ENCODE results near the gene IL26. TPM values are rescaled to one million over a fixed set of nuclear protein-coding genes. Genes with fewer than 3 reads are reported as not detected.

Gene IL26
- total RNA-seq, 1 donor from 2014 or later: not detected

- no peak overlapping the region for H3K27ac Mint-ChIP-seq (ENCODE audit: unreplicated experiment)
- no peak overlapping the region for H2AFZ ChIP-seq (ENCODE audit: low read depth, low read length)
- no peaks in the 10 kb centered on the region for H3K27me3 Mint-ChIP-seq (ENCODE audit: low read depth, unreplicated experiment)
Observed at GRCh38 chr12:68163560-68164081, 62.0 kb downstream of the IL26 start.

GRCh38 chr12:68162374-68162773 lies 63.2 kb downstream of the IL26 start:
- no peak overlapping the region for H3K4me3 Mint-ChIP-seq (ENCODE audit: unreplicated experiment)
- no peaks in the 10 kb centered on the region for H3K4me1 ChIP-seq (ENCODE audit: insufficient read depth, low read length)
- no peaks in the 10 kb centered on the region for H3K9me3 Mint-ChIP-seq (ENCODE audit: unreplicated experiment)
- H3K27ac ChIP-seq (ENCODE audit: low read depth, low read length): no peak overlapping the region
- no peak overlapping the region for H3K4me2 ChIP-seq (ENCODE audit: low read length)
- no peaks in the 10 kb centered on the region for H3K27me3 Mint-ChIP-seq (ENCODE audit: low read depth, unreplicated experiment)
- no peak overlapping the region for H2AFZ ChIP-seq (ENCODE audit: low read depth, low read length)
- H3K4me3 ChIP-seq (ENCODE audit: insufficient read depth, low read depth, low read length): no peak overlapping the region
- no peaks in the 10 kb centered on the region for H3K9me3 ChIP-seq (ENCODE audit: insufficient read depth, low read depth, low read length)
- H3K79me2 ChIP-seq (ENCODE audit: insufficient read depth, low read length): no peaks in the 10 kb centered on the region
- H4K20me1 ChIP-seq (ENCODE audit: insufficient read depth, low read length): no peaks in the 10 kb centered on the region
- TF ChIP-seq, protein P1, sequence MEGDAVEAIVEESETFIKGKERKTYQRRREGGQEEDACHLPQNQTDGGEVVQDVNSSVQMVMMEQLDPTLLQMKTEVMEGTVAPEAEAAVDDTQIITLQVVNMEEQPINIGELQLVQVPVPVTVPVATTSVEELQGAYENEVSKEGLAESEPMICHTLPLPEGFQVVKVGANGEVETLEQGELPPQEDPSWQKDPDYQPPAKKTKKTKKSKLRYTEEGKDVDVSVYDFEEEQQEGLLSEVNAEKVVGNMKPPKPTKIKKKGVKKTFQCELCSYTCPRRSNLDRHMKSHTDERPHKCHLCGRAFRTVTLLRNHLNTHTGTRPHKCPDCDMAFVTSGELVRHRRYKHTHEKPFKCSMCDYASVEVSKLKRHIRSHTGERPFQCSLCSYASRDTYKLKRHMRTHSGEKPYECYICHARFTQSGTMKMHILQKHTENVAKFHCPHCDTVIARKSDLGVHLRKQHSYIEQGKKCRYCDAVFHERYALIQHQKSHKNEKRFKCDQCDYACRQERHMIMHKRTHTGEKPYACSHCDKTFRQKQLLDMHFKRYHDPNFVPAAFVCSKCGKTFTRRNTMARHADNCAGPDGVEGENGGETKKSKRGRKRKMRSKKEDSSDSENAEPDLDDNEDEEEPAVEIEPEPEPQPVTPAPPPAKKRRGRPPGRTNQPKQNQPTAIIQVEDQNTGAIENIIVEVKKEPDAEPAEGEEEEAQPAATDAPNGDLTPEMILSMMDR (IDR thresholded peaks at IDR 0.05; ENCODE audit: insufficient read depth, low read depth, low read length): no peak
- TF ChIP-seq EZH2 (IDR thresholded peaks at IDR 0.05; ENCODE audit: insufficient read depth, low read length): no peak
- H3K4me1 Mint-ChIP-seq (ENCODE audit: low read depth, unreplicated experiment): peaks cover 13% of the 10 kb centered on the region
- FAIRE-seq (no peak), DNase-seq (ENCODE audit: low read depth) (no peak)
- H3K27me3 ChIP-seq (ENCODE audit: insufficient read depth, low read length): peaks cover 9% of the 10 kb centered on the region
- H3K36me3 Mint-ChIP-seq (ENCODE audit: low read depth, unreplicated experiment): no peaks in the 10 kb centered on the region
- H3K36me3 ChIP-seq (ENCODE audit: insufficient read depth, low read length): no peaks in the 10 kb centered on the region
- no peak overlapping the region for H3K27ac Mint-ChIP-seq (ENCODE audit: unreplicated experiment)
- H3K9ac ChIP-seq (ENCODE audit: low read length): no peak overlapping the region

More at GRCh38 chr12:68163560-68164081, 62.0 kb downstream of the IL26 start:
- H3K27ac ChIP-seq (ENCODE audit: low read depth, low read length): no peak overlapping the region
- H3K36me3 ChIP-seq (ENCODE audit: insufficient read depth, low read length): no peaks in the 10 kb centered on the region
- DNase-seq (ENCODE audit: low read depth): no peak
- no peak overlapping the region for H3K4me3 ChIP-seq (ENCODE audit: insufficient read depth, low read depth, low read length)
- no peak overlapping the region for H3K4me2 ChIP-seq (ENCODE audit: low read length)
- no peaks in the 10 kb centered on the region for H3K9me3 Mint-ChIP-seq (ENCODE audit: unreplicated experiment)
- TF ChIP-seq, protein P1 (IDR thresholded peaks at IDR 0.05; ENCODE audit: insufficient read depth, low read depth, low read length): no peak
- H3K79me2 ChIP-seq (ENCODE audit: insufficient read depth, low read length): no peaks in the 10 kb centered on the region
- H3K4me1 Mint-ChIP-seq (ENCODE audit: low read depth, unreplicated experiment): peaks cover 13% of the 10 kb centered on the region
- H3K9me3 ChIP-seq (ENCODE audit: insufficient read depth, low read depth, low read length): no peaks in the 10 kb centered on the region
- no peak overlapping the region for H3K4me3 Mint-ChIP-seq (ENCODE audit: unreplicated experiment)
- no peaks in the 10 kb centered on the region for H4K20me1 ChIP-seq (ENCODE audit: insufficient read depth, low read length)
- H3K4me1 ChIP-seq (ENCODE audit: insufficient read depth, low read length): no peaks in the 10 kb centered on the region
- no peak for FAIRE-seq
- no peak overlapping the region for H3K9ac ChIP-seq (ENCODE audit: low read length)
- H3K27me3 ChIP-seq (ENCODE audit: insufficient read depth, low read length): peaks cover 7% of the 10 kb centered on the region
- H3K36me3 Mint-ChIP-seq (ENCODE audit: low read depth, unreplicated experiment): no peaks in the 10 kb centered on the region

DNA sequence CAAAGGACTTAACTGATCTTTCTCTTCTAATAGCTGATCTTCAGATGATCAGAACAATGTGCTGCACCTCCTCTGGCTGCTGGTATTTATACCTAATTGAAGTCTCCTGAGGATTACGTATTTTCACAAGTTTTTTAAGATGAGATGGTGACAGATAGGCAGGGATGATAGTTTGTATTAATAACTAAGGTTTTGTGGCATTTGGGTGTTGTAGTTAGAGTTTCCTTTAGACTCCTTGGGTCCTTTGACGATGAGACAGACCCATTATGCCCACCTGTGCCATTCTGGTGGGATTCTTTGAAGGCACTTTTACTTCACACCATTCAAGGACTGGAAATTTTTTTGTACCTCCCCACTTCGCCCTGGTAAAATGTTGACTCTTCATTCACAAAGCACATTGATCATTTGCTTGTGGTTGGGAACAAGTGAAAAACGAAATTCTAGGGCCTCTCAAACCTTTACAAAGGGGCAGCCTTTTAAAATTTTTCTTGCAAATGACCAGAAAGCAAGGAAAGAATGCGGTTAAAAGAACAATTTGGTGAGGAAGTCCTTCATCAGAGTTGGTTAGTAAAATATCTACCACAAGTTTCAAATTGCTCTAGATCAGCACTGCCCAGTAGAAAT lies 65.8 kb downstream of the IL26 start, which contains the start of gene IFNG:
Gene IFNG, minus strand, starts transcription at position 60 of the 624 bp plus-strand sequence. CDS start 125 bp downstream, outside the sequence.
- H3K4me2 ChIP-seq (ENCODE audit: low read length): no peak within 1 kb of the TSS
- no peak for DNase-seq (ENCODE audit: low read depth)
- H3K27ac ChIP-seq (ENCODE audit: low read depth, low read length): no peak within 1 kb of the TSS
- no peaks in the 10 kb centered on the region for H3K4me1 ChIP-seq (ENCODE audit: insufficient read depth, low read length)
- H4K20me1 ChIP-seq (ENCODE audit: insufficient read depth, low read length): no peaks in the 10 kb centered on the region
- no peak within 1 kb of the TSS for H3K4me3 ChIP-seq (ENCODE audit: insufficient read depth, low read depth, low read length)
- no peaks in the 10 kb centered on the region for H3K9me3 ChIP-seq (ENCODE audit: insufficient read depth, low read depth, low read length)
- Mint-ChIP-seq H3K4me3 (ENCODE audit: unreplicated experiment) (no peak within 1 kb of the TSS), H3K4me1 (ENCODE audit: low read depth, unreplicated experiment) (peaks cover 13% of the 10 kb centered on the region), H3K27ac (ENCODE audit: unreplicated experiment) (no peak within 1 kb of the TSS), H3K36me3 (ENCODE audit: low read depth, unreplicated experiment) (no peaks in the 10 kb centered on the region), H3K9me3 (ENCODE audit: unreplicated experiment) (no peaks in the 10 kb centered on the region), H3K27me3 (ENCODE audit: low read depth, unreplicated experiment) (no peaks in the 10 kb centered on the region)
- no peaks in the 10 kb centered on the region for H3K36me3 ChIP-seq (ENCODE audit: insufficient read depth, low read length)
- H2AFZ ChIP-seq (ENCODE audit: low read depth, low read length): no peak within 1 kb of the TSS
- TF ChIP-seq EZH2 (IDR thresholded peaks at IDR 0.05; ENCODE audit: insufficient read depth, low read length): no peak
- TF ChIP-seq, protein P1 (IDR thresholded peaks at IDR 0.05; ENCODE audit: insufficient read depth, low read depth, low read length): no peak
- no peak within 1 kb of the TSS for H3K9ac ChIP-seq (ENCODE audit: low read length)
- peaks cover 7% of the 10 kb centered on the region for H3K27me3 ChIP-seq (ENCODE audit: insufficient read depth, low read length)
- no peak for FAIRE-seq
- no peaks in the 10 kb centered on the region for H3K79me2 ChIP-seq (ENCODE audit: insufficient read depth, low read length)
